Activated T-cell treated with anti-CD3 and anti-CD28 coated beads, Interleukin-2, amount 50 U/mL, for 72 hours (primary cell): ENCODE data around the gene PLOD3. TPM values are rescaled to one million over a fixed set of nuclear protein-coding genes. Genes with fewer than 3 reads are reported as not detected.

ENCODE experiments used
- ATAC-seq, 2 donors: fragments of 150-1000 bp; cut with Tn5 transposase; replicated peaks in 1 of 2; 2 replicates each; pipeline ENCODE4 v1.10.0; 2021; ENCODE audit warnings: moderate library complexity in 2 of 2, mild to moderate bottlenecking in 1 of 2
- DNase-seq, 2 donors: peaks; one replicate each; pipeline ENCODE4 v3.0.0; 2021 to 2022; ENCODE audit warnings: mixed read lengths in 1 of 2
- H3K27ac Mint-ChIP-seq: one replicate; pipeline ENCODE4 v1.8.0; 2022; ENCODE audit warnings: mild to moderate bottlenecking, moderate library complexity, mixed read lengths
- H3K27me3 Mint-ChIP-seq: one replicate; pipeline ENCODE4 v1.8.0; 2022; ENCODE audit warnings: low read depth, mixed read lengths
- H3K36me3 Mint-ChIP-seq, 2 donors: one replicate each; pipeline ENCODE4 v1.8.0; 2022; ENCODE audit warnings: mixed read lengths in 2 of 2, mild to moderate bottlenecking in 1 of 2; ENCODE audit not compliant: insufficient read depth in 2 of 2
- H3K4me1 Mint-ChIP-seq: one replicate; pipeline ENCODE4 v1.8.0; 2022; ENCODE audit warnings: low read depth, mixed read lengths
- H3K4me3 Mint-ChIP-seq, 2 donors: one replicate each; pipeline ENCODE4 v1.8.0; 2022; ENCODE audit warnings: mild to moderate bottlenecking in 2 of 2, mixed read lengths in 2 of 2, moderate library complexity in 2 of 2
- H3K9me3 Mint-ChIP-seq, 2 donors: one replicate each; pipeline ENCODE4 v1.8.0; 2022; ENCODE audit warnings: mixed read lengths in 2 of 2
- total RNA-seq, 2 donors: library from RNA; stranded (reverse); gene quantifications; one replicate each; pipeline ENCODE4 v1.2.3, GENCODE V29; 2022

The PLOD3 gene
- total RNA-seq, 2 donors from 2014 or later = 28.8 to 34.4 TPM

DNA sequence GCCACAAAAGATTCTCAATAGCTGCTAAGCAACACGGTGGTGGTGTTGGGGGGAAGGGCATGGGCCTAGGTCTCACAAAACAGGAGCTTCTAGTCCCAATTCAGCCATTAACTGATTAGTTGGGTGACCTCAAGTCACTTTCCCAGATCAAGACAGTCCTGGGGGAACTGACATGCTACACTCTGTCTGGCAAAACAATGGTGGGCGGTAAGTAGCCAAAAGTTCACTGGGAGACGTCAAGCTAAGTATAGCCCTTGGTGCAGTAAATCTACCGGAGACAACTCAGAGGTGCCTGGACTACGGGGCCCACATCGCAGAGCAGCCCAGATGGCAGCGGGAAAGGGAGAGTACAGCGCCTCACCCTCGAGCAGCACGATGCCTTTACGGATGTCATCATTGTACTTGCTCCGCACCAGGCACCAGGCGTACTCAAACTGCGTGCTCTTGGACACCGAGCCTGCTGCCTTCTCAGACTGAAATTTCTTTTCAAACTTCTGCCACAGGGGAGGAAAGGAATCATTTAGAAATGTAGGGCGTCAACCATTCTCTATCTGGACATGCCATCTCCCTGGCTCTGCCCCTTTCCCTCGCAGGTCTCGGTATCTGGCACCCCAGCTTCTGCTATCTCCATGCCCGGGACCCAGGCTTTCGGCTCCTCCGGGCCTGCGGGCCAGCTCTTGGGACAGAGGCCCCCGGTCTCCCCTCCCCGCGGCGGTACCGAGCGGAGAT lies 26.4 kb upstream of the PLOD3 start:
- Mint-ChIP-seq H3K9me3 (no peaks in the 10 kb centered on the region), H3K36me3 (peaks cover 4 to 5% of the 10 kb centered on the region in 2 donors), H3K4me1 (peaks cover 30% of the 10 kb centered on the region), H3K27me3 (no peaks in the 10 kb centered on the region), H3K4me3 (peak overlapping the region; percentile 98 to 99), H3K27ac (peak overlapping the region; percentile 97)
- ATAC-seq (no peak), DNase-seq (peak in 1 of 2 donors; percentile 8)

GRCh38 chr7:101241443-101242349 lies 24.3 kb upstream of the PLOD3 start:
- Mint-ChIP-seq H3K27me3 (no peaks in the 10 kb centered on the region), H3K4me3 (no peak overlapping the region), H3K36me3 (peaks cover 2 to 5% of the 10 kb centered on the region in 2 donors), H3K27ac (no peak overlapping the region), H3K4me1 (peaks cover 25% of the 10 kb centered on the region), H3K9me3 (no peaks in the 10 kb centered on the region)
- DNase-seq = no peak
- no peak for ATAC-seq

- Mint-ChIP-seq H3K4me1 (peaks cover 25% of the 10 kb centered on the region), H3K36me3 (peaks cover 2 to 5% of the 10 kb centered on the region in 2 donors), H3K27me3 (no peaks in the 10 kb centered on the region), H3K9me3 (no peaks in the 10 kb centered on the region), H3K4me3 (no peak overlapping the region), H3K27ac (no peak overlapping the region)
- ATAC-seq = no peak
- no peak for DNase-seq
These were observed 23.6 kb upstream of the PLOD3 start for GRCh38 chr7:101241015-101241363.

GRCh38 chr7:101240226-101241014 lies 23.0 kb upstream of the PLOD3 start:
- DNase-seq = no peak
- Mint-ChIP-seq H3K4me1 (peaks cover 20% of the 10 kb centered on the region), H3K36me3 (peaks cover 0 to 2% of the 10 kb centered on the region in 2 donors), H3K9me3 (no peaks in the 10 kb centered on the region), H3K27me3 (no peaks in the 10 kb centered on the region), H3K4me3 (no peak overlapping the region), H3K27ac (no peak overlapping the region)
- no peak for ATAC-seq

- Mint-ChIP-seq H3K4me1 (peaks cover 14% of the 10 kb centered on the region), H3K27ac (no peak overlapping the region), H3K36me3 (peaks cover 0 to 2% of the 10 kb centered on the region in 2 donors), H3K9me3 (no peaks in the 10 kb centered on the region), H3K27me3 (no peaks in the 10 kb centered on the region), H3K4me3 (no peak overlapping the region)
- ATAC-seq (no peak), DNase-seq (no peak)
These were observed 22.5 kb upstream of the PLOD3 start for GRCh38 chr7:101239951-101240220.

GRCh38 chr7:101239191-101239950 lies 22.0 kb upstream of the PLOD3 start:
- DNase-seq (no peak), ATAC-seq (no peak)
- Mint-ChIP-seq H3K27ac (no peak overlapping the region), H3K36me3 (peaks cover 0 to 2% of the 10 kb centered on the region in 2 donors), H3K4me3 (no peak overlapping the region), H3K27me3 (no peaks in the 10 kb centered on the region), H3K4me1 (peaks cover 14% of the 10 kb centered on the region), H3K9me3 (no peaks in the 10 kb centered on the region)

GRCh38 chr7:101238226-101239182 lies 21.1 kb upstream of the PLOD3 start:
- ATAC-seq = no peak
- DNase-seq = no peak
- Mint-ChIP-seq H3K27me3 (no peaks in the 10 kb centered on the region), H3K36me3 (peaks cover 0 to 2% of the 10 kb centered on the region in 2 donors), H3K27ac (no peak overlapping the region), H3K9me3 (no peaks in the 10 kb centered on the region), H3K4me3 (no peak overlapping the region), H3K4me1 (peaks cover 9% of the 10 kb centered on the region)

GRCh38 chr7:101237206-101238067 lies 20.1 kb upstream of the PLOD3 start, which contains the start of gene CLDN15:
Gene CLDN15, minus strand, starts transcription at chr7:101237802. Its CDS starts 221 bp downstream, at chr7:101237581.
- Mint-ChIP-seq H3K27me3 (no peaks in the 10 kb centered on the region), H3K27ac (no peak within 1 kb of the TSS), H3K9me3 (no peaks in the 10 kb centered on the region), H3K4me3 (no peak within 1 kb of the TSS), H3K4me1 (no peaks in the 10 kb centered on the region), H3K36me3 (peaks cover 0 to 2% of the 10 kb centered on the region in 2 donors)
- DNase-seq = no peak
- ATAC-seq = no peak

- Mint-ChIP-seq H3K4me3 (no peak overlapping the region), H3K9me3 (no peaks in the 10 kb centered on the region), H3K27ac (no peak overlapping the region), H3K4me1 (no peaks in the 10 kb centered on the region), H3K36me3 (peaks cover 0 to 3% of the 10 kb centered on the region in 2 donors), H3K27me3 (no peaks in the 10 kb centered on the region)
- no peak for DNase-seq
- ATAC-seq = no peak
These were observed 19.0 kb upstream of the PLOD3 start for GRCh38 chr7:101236292-101236835.

DNA sequence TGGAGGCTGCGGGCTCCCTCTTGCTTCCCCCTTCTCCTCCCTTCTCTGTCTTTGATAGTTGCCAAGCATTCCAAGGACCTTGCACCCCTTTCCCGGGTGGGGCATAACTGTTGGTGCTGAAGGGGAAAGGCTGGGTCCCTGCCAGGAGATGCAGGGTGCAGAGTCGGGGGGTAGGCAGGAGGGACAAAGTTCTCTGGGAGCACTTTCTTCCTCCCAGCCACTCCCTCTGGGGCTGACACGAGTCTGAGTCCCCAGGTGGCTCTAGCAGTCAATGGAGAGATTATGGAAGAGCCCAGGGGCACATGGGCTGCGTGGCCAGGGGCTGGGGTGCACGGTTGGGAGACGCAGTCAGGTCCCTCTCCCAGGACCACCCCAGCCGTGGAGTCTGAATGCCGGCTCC lies 18.1 kb upstream of the PLOD3 start:
- Mint-ChIP-seq H3K4me1 (no peaks in the 10 kb centered on the region), H3K27ac (no peak overlapping the region), H3K4me3 (no peak overlapping the region), H3K9me3 (no peaks in the 10 kb centered on the region), H3K27me3 (no peaks in the 10 kb centered on the region), H3K36me3 (peaks cover 0 to 3% of the 10 kb centered on the region in 2 donors)
- DNase-seq (no peak), ATAC-seq (no peak)

DNA sequence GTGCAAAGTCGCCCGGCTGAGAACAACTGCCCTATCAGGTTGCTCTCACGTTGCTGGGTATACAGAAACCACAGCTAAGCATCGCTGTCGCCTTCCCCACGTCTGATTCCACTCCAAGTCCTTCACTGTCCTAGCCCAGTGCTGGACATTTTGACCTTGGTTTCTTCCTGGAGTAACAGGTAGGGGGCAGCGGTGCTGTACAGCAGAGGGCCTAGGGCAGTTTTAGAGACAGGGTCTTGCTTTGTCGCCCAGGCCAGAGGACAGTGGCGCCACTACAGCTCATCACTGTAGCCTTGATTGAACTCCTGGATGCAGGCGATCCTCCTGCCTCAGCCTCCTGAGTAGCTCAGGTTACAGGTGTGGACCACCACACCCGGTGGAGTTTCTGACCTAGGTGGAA lies 17.7 kb upstream of the PLOD3 start:
- Mint-ChIP-seq H3K27ac (no peak overlapping the region), H3K4me1 (no peaks in the 10 kb centered on the region), H3K27me3 (no peaks in the 10 kb centered on the region), H3K9me3 (no peaks in the 10 kb centered on the region), H3K36me3 (peaks cover 0 to 3% of the 10 kb centered on the region in 2 donors), H3K4me3 (no peak overlapping the region)
- DNase-seq = no peak
- ATAC-seq = no peak
